GM12864 (cell line): ENCODE measurements around the gene ACTL10.
"Not testable (repeated sequence)": the region's sequence is repeated elsewhere in the genome, so short reads cannot be mapped to it uniquely, and the experiment has no call there.

Experiments
- DNase-seq: peaks from one replicate; pipeline ENCODE4 v3.0.0-alpha.2; 2011; ENCODE audit warnings: low read depth
- H3K4me3 ChIP-seq: 2 replicates; pipeline ENCODE4 v1.5.1; 2011; ENCODE audit warnings: mild to moderate bottlenecking, low read depth, low read length, control low read depth
- CTCF ChIP-seq: IDR thresholded peaks from 2 replicates; pipeline ENCODE4 v1.5.1; 2011; ENCODE audit warnings: low read depth, mild to moderate bottlenecking, moderate library complexity, low read length, control low read depth, inconsistent platforms; ENCODE audit errors: missing control alignments

ACTL10 gene

GRCh38 chr20:33629533-33629932 lies 37.2 kb upstream of the ACTL10 start:
- no peak for DNase-seq
- H3K4me3 ChIP-seq, result no peak overlapping the region
- TF ChIP-seq CTCF, result no peak

GRCh38 chr20:33629979-33630378 lies 36.8 kb upstream of the ACTL10 start:
- no peak overlapping the region for H3K4me3 ChIP-seq
- DNase-seq, result no peak
- no peak for TF ChIP-seq CTCF

- no peak overlapping the region for H3K4me3 ChIP-seq
- no peak for DNase-seq
- no peak for TF ChIP-seq CTCF
These were observed 36.2 kb upstream of the ACTL10 start for GRCh38 chr20:33630507-33630906.

- DNase-seq, H3K4me3 ChIP-seq: not testable (repeated sequence)
These were observed 34.8 kb upstream of the ACTL10 start for GRCh38 chr20:33631910-33632309.

GRCh38 chr20:33635341-33635740 lies 31.4 kb upstream of the ACTL10 start:
- no peak overlapping the region for H3K4me3 ChIP-seq
- no peak for DNase-seq
- TF ChIP-seq CTCF, result no peak

- DNase-seq, result no peak
- no peak for TF ChIP-seq CTCF
- no peak overlapping the region for H3K4me3 ChIP-seq
These were observed 30.0 kb upstream of the ACTL10 start for GRCh38 chr20:33636776-33637175.

GRCh38 chr20:33640287-33640686 lies 26.5 kb upstream of the ACTL10 start:
- no peak overlapping the region for H3K4me3 ChIP-seq
- DNase-seq, result no peak
- TF ChIP-seq CTCF, result no peak
